Neural cell (in vitro differentiated cells): Measurements from ENCODE around the gene C11orf97.

ENCODE experiments used
- EZH2 ChIP-seq: fragments of 200-600, 300-800 bp; shearing (Covaris generic), sonication (generic); IDR thresholded peaks from 2 replicates; pipeline ENCODE4 v1.6.1; 2014; ENCODE audit warnings: antibody characterized with exemption, low read length, borderline replicate concordance, mild to moderate bottlenecking; ENCODE audit not compliant: insufficient read depth, poor library complexity, severe bottlenecking
- POLR2AphosphoS5 ChIP-seq: IDR thresholded peaks from 2 replicates; pipeline ENCODE4 v1.6.1; 2012
- RAD21 ChIP-seq: fragments of 450-650 bp; conservative IDR thresholded peaks from 2 replicates; pipeline ENCODE4 v1.6.1; 2014; ENCODE audit warnings: antibody characterized with exemption, mild to moderate bottlenecking, moderate library complexity
- TAF1 ChIP-seq: IDR thresholded peaks from 2 replicates; pipeline ENCODE4 v1.6.1; 2012; ENCODE audit warnings: low read depth
- TF ChIP-seq, protein P1 (sequence below): fragments of 450-650 bp; IDR thresholded peaks from 2 replicates; pipeline ENCODE4 v1.5.1; 2014; ENCODE audit warnings: antibody characterized with exemption, mild to moderate bottlenecking, moderate library complexity; ENCODE audit not compliant: poor library complexity, severe bottlenecking
- TF ChIP-seq, protein P2 (sequence below): IDR thresholded peaks from 2 replicates; pipeline ENCODE4 v1.6.1; 2012; ENCODE audit warnings: borderline replicate concordance

GRCh38 chr11:94545264-94546161 lies 33.3 kb downstream of the C11orf97 start:
- TF ChIP-seq, protein P1, sequence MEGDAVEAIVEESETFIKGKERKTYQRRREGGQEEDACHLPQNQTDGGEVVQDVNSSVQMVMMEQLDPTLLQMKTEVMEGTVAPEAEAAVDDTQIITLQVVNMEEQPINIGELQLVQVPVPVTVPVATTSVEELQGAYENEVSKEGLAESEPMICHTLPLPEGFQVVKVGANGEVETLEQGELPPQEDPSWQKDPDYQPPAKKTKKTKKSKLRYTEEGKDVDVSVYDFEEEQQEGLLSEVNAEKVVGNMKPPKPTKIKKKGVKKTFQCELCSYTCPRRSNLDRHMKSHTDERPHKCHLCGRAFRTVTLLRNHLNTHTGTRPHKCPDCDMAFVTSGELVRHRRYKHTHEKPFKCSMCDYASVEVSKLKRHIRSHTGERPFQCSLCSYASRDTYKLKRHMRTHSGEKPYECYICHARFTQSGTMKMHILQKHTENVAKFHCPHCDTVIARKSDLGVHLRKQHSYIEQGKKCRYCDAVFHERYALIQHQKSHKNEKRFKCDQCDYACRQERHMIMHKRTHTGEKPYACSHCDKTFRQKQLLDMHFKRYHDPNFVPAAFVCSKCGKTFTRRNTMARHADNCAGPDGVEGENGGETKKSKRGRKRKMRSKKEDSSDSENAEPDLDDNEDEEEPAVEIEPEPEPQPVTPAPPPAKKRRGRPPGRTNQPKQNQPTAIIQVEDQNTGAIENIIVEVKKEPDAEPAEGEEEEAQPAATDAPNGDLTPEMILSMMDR: no peak
- no peak for TF ChIP-seq EZH2
- TF ChIP-seq, protein P2, sequence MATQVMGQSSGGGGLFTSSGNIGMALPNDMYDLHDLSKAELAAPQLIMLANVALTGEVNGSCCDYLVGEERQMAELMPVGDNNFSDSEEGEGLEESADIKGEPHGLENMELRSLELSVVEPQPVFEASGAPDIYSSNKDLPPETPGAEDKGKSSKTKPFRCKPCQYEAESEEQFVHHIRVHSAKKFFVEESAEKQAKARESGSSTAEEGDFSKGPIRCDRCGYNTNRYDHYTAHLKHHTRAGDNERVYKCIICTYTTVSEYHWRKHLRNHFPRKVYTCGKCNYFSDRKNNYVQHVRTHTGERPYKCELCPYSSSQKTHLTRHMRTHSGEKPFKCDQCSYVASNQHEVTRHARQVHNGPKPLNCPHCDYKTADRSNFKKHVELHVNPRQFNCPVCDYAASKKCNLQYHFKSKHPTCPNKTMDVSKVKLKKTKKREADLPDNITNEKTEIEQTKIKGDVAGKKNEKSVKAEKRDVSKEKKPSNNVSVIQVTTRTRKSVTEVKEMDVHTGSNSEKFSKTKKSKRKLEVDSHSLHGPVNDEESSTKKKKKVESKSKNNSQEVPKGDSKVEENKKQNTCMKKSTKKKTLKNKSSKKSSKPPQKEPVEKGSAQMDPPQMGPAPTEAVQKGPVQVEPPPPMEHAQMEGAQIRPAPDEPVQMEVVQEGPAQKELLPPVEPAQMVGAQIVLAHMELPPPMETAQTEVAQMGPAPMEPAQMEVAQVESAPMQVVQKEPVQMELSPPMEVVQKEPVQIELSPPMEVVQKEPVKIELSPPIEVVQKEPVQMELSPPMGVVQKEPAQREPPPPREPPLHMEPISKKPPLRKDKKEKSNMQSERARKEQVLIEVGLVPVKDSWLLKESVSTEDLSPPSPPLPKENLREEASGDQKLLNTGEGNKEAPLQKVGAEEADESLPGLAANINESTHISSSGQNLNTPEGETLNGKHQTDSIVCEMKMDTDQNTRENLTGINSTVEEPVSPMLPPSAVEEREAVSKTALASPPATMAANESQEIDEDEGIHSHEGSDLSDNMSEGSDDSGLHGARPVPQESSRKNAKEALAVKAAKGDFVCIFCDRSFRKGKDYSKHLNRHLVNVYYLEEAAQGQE: no peak
- TF ChIP-seq POLR2AphosphoS5: no peak
- TF ChIP-seq TAF1: no peak
- TF ChIP-seq RAD21: no peak
